DND-41 (cell line): ENCODE data around the gene ATP2B3.

ENCODE experiments used
- EZH2 ChIP-seq: IDR thresholded peaks from 3 replicates; pipeline ENCODE4 v1.6.1; 2012; ENCODE audit warnings: borderline replicate concordance, low read depth, mild to moderate bottlenecking, moderate library complexity, low read length, inconsistent platforms; ENCODE audit not compliant: severe bottlenecking
- TF ChIP-seq, protein P1 (sequence below): IDR thresholded peaks from 2 replicates; pipeline ENCODE4 v1.5.1; 2012; ENCODE audit warnings: borderline replicate concordance, low read length, moderate library complexity, mild to moderate bottlenecking; ENCODE audit not compliant: poor library complexity, severe bottlenecking; ENCODE audit errors: extremely low read depth

DNA sequence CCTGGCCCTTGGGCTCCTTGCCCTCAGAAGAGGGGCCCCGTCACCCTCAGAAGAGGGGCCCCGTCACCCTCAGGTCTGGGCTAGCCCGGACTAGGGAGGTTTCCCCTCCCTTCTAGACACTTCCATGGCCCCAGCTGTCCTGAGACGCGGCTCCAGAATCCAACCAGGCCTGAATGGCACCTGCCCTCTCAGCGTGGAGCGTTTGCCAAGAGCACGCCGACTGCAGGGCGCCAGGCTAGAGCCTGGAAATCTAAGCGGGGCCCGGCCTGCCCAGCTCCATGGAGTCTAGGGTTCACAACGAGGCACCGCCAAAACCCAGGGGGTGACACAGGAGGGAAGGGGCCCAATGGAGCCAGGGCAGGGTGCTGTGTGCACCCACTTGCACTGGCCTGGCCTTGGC is 7.8 kb upstream of the ATP2B3 start:
- TF ChIP-seq, protein P1, sequence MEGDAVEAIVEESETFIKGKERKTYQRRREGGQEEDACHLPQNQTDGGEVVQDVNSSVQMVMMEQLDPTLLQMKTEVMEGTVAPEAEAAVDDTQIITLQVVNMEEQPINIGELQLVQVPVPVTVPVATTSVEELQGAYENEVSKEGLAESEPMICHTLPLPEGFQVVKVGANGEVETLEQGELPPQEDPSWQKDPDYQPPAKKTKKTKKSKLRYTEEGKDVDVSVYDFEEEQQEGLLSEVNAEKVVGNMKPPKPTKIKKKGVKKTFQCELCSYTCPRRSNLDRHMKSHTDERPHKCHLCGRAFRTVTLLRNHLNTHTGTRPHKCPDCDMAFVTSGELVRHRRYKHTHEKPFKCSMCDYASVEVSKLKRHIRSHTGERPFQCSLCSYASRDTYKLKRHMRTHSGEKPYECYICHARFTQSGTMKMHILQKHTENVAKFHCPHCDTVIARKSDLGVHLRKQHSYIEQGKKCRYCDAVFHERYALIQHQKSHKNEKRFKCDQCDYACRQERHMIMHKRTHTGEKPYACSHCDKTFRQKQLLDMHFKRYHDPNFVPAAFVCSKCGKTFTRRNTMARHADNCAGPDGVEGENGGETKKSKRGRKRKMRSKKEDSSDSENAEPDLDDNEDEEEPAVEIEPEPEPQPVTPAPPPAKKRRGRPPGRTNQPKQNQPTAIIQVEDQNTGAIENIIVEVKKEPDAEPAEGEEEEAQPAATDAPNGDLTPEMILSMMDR: no peak
- no peak for TF ChIP-seq EZH2
